Measurements from ENCODE around the gene ZNF554. TPM values are rescaled to one million over a fixed set of nuclear protein-coding genes. Genes with fewer than 3 reads are reported as not detected.

Gene ZNF554
- polyA plus RNA-seq, 2 of the 4 experiments (the other 2 are of a cell fraction), result 0.54 to 0.65 TPM

DNA sequence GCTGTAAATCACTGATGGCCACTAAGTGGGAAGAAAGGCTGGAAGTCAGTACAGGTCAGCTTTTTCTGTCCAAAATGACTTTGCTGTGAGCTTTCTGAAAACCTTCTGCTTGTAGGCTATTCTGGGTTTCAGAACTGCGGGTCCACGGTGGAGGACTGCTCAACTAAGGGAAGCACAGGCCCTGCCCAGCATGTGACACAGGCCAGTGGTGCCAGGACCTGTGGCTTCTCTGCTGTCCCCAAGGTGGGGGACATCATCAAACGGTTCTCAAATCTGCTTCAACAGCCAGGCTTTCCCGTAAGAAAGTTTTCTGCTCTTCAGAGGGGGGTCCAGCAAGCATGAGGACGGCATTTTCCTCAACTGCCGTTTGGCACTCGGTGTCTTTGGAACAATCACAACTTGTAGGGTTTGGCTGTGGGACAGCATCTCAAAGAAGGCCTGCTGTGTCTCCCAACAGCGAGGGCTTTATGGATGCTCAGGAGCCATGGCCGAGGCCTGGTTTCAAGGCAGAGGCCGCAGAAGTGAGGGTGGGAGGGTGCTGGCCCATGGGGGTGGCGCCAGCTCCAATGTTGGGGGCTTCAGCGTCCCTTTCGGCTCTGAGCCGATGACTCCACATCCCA, 40.4 kb upstream of the ZNF554 start (continued):
- TF ChIP-seq, protein P1, sequence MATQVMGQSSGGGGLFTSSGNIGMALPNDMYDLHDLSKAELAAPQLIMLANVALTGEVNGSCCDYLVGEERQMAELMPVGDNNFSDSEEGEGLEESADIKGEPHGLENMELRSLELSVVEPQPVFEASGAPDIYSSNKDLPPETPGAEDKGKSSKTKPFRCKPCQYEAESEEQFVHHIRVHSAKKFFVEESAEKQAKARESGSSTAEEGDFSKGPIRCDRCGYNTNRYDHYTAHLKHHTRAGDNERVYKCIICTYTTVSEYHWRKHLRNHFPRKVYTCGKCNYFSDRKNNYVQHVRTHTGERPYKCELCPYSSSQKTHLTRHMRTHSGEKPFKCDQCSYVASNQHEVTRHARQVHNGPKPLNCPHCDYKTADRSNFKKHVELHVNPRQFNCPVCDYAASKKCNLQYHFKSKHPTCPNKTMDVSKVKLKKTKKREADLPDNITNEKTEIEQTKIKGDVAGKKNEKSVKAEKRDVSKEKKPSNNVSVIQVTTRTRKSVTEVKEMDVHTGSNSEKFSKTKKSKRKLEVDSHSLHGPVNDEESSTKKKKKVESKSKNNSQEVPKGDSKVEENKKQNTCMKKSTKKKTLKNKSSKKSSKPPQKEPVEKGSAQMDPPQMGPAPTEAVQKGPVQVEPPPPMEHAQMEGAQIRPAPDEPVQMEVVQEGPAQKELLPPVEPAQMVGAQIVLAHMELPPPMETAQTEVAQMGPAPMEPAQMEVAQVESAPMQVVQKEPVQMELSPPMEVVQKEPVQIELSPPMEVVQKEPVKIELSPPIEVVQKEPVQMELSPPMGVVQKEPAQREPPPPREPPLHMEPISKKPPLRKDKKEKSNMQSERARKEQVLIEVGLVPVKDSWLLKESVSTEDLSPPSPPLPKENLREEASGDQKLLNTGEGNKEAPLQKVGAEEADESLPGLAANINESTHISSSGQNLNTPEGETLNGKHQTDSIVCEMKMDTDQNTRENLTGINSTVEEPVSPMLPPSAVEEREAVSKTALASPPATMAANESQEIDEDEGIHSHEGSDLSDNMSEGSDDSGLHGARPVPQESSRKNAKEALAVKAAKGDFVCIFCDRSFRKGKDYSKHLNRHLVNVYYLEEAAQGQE (IDR thresholded peaks at IDR 0.05), result no peak
- TF ChIP-seq RARB (CRISPR knock-in tag; IDR thresholded peaks at IDR 0.05) (no peak), NPAS2 (CRISPR knock-in tag; IDR thresholded peaks at IDR 0.05; ENCODE audit: borderline replicate concordance) (no peak), FOSB (CRISPR knock-in tag; IDR thresholded peaks at IDR 0.05) (no peak)

GRCh38 chr19:2780284-2780683, 39.4 kb upstream of the ZNF554 start:
- peaks cover 17% of the 10 kb centered on the region; the same call in 2 of the 3 replicates for H3K4me1 ChIP-seq
- CTCF ChIA-PET, result no interaction called here
- no peak for DNase-seq (ENCODE audit: low read depth in 1 of 2, low spot score in 1 of 2)
- 93% methylated on average over 7 of the region's 7 CpGs for WGBS (ENCODE audit: missing lambda C conversion rate)
- POLR2A ChIA-PET, result no interaction called here
- no peak overlapping the region for H3K27ac ChIP-seq
- H3K9me3 ChIP-seq, result no peaks in the 10 kb centered on the region
- H3K4me2 ChIP-seq, result no peak overlapping the region
- no peak for FAIRE-seq
- ATAC-seq, result no peak
- TF ChIP-seq POLR2AphosphoS2 (conservative IDR thresholded peaks at IDR 0.05; ENCODE audit: low read length) (no peak), EP300 (IDR thresholded peaks at IDR 0.05) (no peak), MAX (IDR thresholded peaks at IDR 0.05) (no peak), RFX5 (IDR thresholded peaks at IDR 0.05) (no peak), POLR2A (IDR thresholded peaks at IDR 0.05; ENCODE audit: low read length) (no peak), EHMT2 (IDR thresholded peaks at IDR 0.05; ENCODE audit: low read depth) (no peak), CEBPB (IDR thresholded peaks at IDR 0.05) (no peak), CBX8 (IDR thresholded peaks at IDR 0.05) (no peak), FOXS1 (CRISPR knock-in tag; IDR thresholded peaks at IDR 0.05) (no peak), GATA3 (IDR thresholded peaks at IDR 0.05; ENCODE audit: borderline replicate concordance) (no peak), HOXA7 (CRISPR knock-in tag; IDR thresholded peaks at IDR 0.05) (no peak), PHF8 (IDR thresholded peaks at IDR 0.05; ENCODE audit: borderline replicate concordance, low read depth) (no peak), BHLHE40 (IDR thresholded peaks at IDR 0.05; ENCODE audit: low read depth, low read length) (no peak), HEYL (CRISPR knock-in tag; IDR thresholded peaks at IDR 0.05) (no peak), ESRRA (IDR thresholded peaks at IDR 0.05; ENCODE audit: borderline replicate concordance, low read length) (no peak)
- TF ChIP-seq, protein P2, sequence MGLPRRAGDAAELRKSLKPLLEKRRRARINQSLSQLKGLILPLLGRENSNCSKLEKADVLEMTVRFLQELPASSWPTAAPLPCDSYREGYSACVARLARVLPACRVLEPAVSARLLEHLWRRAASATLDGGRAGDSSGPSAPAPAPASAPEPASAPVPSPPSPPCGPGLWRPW (IDR thresholded peaks at IDR 0.05), result no peak
- TF ChIP-seq, protein P3, sequence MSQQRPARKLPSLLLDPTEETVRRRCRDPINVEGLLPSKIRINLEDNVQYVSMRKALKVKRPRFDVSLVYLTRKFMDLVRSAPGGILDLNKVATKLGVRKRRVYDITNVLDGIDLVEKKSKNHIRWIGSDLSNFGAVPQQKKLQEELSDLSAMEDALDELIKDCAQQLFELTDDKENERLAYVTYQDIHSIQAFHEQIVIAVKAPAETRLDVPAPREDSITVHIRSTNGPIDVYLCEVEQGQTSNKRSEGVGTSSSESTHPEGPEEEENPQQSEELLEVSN (IDR thresholded peaks at IDR 0.05; ENCODE audit: borderline replicate concordance, low read depth), result no peak
- H3K4me3 ChIP-seq, result no peak overlapping the region

- ChIA-PET CTCF (interaction anchor here (1.1 to 1.2 kb wide), 2 partner anchors 16 to 33 kb away, joined by 3 to 5 read pairs; no protein-coding TSS in a partner anchor), POLR2A (interaction anchor here (1.1 kb wide), 2 partner anchors 59 to 168 kb away, joined by 3 read pairs; no protein-coding TSS in a partner anchor)
- FAIRE-seq (no peak), DNase-seq (ENCODE audit: low read depth in 1 of 2, low spot score in 1 of 2) (no peak), ATAC-seq (no peak)
- Histone ChIP-seq H3K27ac (peak overlapping the region; percentile 98), H3K4me2 (peak overlapping the region; percentile 99), H3K9me3 (no peaks in the 10 kb centered on the region), H3K4me1 (peaks cover 17% of the 10 kb centered on the region; the same call in 2 of the 3 replicates), H3K4me3 (peak overlapping the region; percentile 100)
- 0% methylated on average over 9 of the region's 24 CpGs for WGBS (ENCODE audit: missing lambda C conversion rate)
- TF ChIP-seq KDM1A (IDR thresholded peaks at IDR 0.05; ENCODE audit: low read depth) (peak; percentile 67; the same call in 1 of the 2 replicates), HEYL (CRISPR knock-in tag; IDR thresholded peaks at IDR 0.05) (no peak), USF2 (IDR thresholded peaks at IDR 0.05) (no peak), TP53 (CRISPR knock-in tag; IDR thresholded peaks at IDR 0.05) (no peak), EHF (CRISPR knock-in tag; IDR thresholded peaks at IDR 0.05) (no peak), ZNF302 (CRISPR knock-in tag; IDR thresholded peaks at IDR 0.05) (no peak)
Measured at GRCh38 chr19:2782329-2782935, 37.2 kb upstream of the ZNF554 start.
